CD4-positive, alpha-beta T cell treated with Interleukin-1 beta for 1 hour (primary cell): ENCODE data around the gene ZC3H4.
A peak's percentile ranks its signal among the peaks of the same experiment; 100 is the strongest.
"Not testable (repeated sequence)": the region's sequence is repeated elsewhere in the genome, so short reads cannot be mapped to it uniquely, and the experiment has no call there.

Experiments
- DNase-seq, 2 donors: peaks; one replicate each; pipeline ENCODE4 v3.0.0-alpha.2; 2020 to 2022

The ZC3H4 gene

DNA sequence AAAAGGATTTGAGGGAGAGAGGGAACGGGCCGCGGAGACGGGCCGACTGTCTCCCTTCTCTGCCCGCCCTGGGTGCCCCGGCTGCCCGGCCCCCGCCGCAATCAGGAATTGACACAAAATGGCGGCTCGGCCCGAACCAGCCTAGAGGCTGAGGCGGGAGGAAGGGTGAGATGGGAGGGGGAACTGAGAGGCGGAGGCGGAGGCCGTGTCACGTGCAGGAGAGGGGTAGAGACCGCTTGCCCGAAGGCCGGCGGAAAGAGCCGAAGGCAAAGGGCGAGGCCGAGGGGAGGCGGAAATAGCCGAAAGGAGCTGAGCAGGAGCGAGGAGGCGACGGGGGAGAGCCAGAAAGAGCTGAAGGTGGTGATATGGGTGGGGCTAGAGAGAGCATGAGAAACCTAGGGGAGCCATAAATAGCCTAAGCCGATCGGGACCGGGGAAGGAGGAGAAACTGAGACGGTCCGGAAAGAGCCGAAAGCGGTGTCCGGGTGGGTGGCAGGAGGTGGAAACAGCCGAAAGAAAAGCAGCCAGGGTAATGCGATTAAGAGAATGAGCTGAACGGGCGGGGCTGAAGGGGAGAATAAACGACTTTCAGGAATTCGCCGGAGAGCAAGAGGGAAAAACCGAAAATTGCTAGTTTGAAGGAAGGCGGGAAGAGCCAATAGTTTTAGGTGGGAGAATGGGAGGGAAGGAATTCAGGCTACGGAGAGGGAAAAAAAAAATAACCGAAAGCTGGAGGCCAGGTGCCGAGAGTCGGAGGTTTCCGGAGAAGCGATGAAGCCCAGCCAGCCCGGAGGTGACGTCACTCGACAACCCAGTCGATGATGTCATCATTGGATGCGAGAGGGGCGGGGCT, at the start of gene ZC3H4:
Gene ZC3H4 (minus strand): TSS at position 780 of the 853 bp plus-strand sequence. CDS start 1,192 bp downstream, outside the sequence.
- peak; percentile 100 for DNase-seq

DNA sequence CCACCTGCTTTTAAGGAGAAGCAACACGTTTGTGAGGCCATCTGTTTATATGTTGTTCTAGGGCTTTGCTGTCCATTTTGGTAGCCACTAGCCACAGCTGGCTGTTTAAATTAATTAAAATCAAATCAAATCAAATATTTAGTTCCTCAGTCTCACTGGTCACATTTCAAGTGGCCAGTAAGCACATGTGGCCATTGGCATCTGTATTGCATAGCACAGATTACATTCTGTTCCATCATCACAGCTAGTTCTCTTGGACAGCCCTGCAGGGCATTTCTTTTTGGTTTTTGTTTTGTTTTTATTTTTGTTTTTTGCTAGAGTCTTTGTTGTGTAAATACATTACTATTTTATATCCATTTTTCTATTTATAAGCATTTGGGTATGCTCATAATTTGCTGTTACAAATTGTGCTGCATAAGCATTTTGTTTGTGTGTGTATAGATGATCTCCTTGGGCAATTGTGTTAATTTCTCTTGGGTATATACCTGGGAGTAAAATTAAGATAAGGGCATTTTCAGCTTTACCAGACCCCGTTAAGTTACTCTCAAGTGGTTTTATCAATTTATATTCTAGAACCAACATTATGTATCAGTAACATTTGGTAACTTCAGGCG, 48.4 kb upstream of the ZC3H4 start:
- no peak for DNase-seq

DNA sequence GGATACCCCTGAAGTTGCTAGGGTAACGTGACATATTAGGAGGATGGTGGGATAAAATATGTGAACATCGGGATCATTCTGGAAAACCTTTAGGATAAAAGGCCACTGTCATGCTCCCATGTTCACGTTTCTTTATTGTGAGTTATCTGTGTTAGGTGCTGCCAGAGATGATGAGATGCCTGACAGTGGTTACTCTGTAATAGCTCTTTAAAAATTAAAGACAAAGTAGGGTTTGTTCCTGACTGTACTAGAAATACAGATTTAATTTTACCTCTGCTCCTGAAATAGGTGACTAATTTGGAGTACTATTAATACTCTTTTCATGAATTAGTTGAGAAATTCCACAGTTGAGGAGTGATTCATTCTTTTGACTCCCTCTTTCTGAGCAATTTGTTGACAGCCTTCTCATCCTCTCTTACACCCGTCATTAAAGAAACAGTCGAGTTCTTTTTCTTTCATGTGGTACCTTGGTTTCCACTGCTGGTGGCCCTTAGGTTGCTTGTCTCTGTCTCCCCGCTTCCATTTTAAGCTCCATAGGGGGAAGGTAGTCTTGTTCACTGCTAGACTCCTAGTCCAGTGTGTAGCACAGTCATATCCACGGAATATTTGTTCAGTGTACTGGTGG, 45.4 kb upstream of the ZC3H4 start:
- DNase-seq, result peak; percentile 24 to 60

DNA sequence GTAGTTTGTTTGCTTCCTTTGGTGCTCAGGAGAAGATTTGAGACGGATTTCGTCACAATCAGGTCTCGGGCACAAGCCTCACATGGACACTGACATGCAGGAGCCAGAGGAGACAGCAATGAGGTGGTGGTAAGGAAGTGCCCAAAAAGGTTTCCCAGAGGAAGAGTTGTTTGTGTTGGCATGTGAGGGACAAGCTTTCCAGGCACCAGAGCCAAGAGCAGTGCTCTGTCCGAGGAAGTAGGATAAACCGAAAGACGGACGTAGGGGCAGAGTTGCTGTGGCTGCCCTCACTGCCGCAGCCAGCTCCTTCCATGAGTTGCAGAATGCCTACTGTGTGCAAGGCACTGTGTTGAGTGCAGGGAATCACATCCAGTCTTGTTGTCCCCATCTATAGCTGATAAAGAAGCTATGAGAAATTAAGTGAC, 44.8 kb upstream of the ZC3H4 start:
- DNase-seq, result no peak

DNA sequence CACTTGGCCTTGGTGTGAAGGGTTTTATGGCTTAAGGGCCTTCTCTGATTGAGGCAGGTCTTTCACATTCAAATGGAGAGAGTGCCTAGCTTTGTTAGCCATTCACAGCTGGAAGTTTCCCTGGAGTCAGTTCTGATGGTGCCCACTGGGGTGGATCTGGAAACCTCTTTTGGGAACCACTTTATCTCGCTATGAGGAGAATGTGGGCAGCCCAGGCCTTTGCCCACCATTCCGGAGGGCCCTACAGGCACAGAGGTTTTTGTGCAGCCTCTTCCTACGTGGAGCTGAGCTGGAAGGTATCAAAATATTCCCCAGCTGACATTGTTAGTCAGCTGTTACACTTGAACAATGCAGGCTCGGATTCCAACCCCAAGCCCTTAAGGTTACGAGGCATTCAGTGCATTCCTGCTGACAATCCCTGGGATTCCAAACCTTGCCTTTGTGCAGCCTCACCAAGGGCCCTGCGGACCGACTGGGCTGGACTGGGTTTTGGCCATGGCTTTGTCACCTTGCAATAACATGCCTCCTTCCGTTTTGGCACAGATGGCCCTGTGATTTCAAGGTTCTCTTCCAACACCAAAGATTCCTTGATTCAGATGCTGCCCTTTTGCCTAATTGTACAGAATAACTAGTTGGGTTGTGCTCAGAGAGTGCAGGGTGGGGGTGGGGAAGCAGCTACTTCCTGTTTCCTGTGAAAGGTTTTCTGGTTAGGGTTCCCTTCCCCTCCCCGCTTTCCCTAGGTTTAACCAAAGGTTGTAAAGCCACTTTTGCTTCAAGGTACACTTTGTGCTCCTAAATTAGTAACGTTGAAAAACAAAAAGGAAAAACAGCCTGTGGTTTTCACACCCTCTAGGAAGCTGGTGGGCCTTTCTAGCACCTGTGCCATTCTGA, 44.1 kb upstream of the ZC3H4 start:
- DNase-seq, result peak; percentile 17 to 49

DNA sequence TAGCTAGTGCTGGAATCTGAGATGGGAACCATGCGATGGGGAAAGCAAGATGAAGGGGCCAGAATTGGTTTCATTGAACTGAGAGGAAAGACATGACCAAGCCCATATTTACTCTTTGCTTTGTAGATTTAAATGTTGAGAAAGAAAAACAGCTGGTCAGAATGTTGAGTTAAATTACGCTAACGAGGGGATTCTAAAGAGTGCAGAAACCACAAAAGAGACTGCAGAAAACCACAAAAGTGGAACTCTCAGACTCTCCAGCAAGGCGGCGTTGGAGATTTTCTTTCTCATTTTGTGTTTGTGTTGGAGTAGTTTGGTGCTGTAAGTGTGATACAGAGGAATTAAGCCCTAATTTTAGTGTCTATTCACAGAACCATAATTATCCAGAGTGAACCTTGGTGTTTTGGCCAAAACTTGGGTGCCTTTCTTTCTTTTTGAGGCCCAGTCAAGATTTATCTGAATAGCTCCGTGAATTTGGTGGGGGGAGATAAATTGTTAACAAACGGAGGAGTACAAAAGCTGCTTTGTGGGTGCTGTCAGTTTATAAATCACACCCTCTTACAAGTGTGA, 43.4 kb upstream of the ZC3H4 start:
- peak in 1 of 2 donors; percentile 42 for DNase-seq

DNA sequence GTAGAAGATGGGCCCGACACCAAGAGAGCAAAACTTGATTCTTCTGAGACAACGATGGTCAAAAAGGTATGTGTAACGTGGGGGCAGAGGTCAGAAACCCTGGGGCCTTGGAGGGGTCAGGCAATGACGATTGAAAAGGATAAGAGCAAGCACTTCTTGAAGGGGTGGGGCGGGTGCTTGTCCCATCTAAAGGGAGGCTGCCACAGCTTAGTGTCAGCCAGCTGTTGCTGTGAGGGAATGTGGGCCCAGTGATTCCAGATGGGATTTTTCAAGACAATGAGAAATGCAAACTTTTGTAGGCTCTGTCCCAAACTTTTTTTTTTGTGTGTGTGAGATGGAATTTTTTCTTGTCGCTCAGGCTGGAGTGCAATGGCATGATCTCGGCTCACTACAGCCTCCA, 41.6 kb upstream of the ZC3H4 start:
- DNase-seq, result no peak

DNA sequence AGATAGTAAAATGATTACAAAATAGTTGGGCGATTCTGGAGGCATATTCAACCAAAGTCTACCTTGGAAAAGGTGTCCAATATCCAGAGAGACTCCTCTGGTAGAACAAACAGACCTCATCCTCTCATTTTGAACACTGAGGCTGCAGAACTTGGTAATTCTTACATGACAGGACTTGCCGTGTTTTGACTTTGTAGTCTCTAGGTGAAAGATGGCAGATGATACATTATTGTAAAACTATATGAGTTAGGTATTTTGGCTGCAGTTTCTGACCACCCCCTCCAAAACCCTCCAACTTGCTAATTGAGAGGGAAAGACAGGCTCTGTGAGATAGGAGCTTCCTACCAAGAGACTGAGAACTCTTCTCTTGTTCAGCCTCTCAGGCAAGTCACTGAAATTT, 39.7 kb upstream of the ZC3H4 start:
- DNase-seq, result no peak

DNA sequence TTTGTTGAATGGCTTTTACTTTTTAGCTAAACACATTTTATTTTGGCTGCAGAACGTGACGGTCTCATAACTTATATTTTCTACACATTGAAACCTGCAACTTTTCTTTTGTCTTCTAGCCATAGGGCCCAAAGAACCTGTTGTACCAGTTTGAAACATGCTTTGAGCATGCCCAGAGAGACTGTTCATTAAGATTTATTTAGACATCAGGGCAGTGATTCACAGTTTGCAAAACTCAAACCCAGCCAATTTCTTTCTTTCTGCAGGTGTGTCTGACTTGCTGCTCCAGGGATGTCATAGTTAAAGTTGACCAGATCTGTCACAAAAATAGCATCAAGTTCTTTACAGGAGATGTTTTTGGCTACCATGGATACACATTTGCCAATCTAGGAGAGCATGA, 39.1 kb upstream of the ZC3H4 start:
- DNase-seq, result no peak

DNA sequence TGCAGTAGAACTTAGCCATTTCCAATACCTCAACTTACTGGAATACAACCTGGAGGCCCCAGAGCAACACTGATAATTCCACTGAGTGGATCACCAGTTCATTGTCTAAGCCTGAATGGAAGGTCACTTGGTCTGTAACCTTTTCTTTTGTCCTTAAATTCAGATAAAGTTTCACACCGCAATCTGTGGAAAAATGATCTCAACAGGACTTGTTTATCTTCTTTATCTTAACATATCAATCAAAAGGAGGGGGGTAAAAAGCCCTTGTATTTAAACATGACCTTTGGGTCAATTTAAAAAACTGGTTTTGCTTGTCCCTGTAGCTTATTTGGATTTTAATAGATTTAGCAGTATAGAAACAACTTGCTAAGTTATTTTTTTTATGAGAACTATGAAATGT, 38.6 kb upstream of the ZC3H4 start:
- no peak for DNase-seq

DNA sequence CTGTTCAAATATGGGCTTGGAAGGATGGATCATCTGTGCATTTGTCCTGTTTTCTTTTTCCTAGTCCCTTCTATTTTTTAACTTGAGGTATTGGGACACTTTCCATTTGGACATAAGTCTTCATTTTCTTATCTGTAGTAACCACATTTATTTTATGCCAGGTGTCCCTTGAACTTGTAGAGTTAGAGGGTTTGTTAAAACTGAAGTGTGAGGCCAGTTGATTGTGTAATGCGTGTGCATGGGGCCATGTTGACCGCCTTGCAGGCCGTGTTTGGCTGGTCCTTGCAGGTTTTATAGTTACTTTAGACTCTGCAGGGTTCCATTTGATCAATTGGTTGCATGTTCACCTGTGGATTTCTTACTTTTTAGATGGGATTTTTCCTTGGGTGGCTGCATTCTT, 38.1 kb upstream of the ZC3H4 start:
- no peak for DNase-seq

DNA sequence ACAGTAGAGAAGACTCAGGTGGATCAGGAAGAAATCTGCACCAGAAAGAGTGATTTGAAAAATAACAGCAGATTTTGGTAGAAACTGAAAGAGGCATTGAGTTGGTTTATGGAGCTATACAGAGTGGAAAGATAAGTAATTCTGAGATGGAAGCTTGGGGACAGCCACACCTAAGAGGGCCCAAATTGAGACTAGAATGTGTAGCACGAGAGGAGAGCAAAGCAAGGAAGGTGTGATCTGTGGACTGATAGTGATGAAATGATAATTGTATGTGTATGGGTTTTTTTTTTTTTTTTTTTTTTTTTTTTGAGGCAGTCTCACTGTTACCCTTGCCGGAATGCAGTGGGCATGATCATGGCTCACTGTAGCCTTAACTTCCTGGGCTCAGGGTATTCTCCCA, 33.3 kb upstream of the ZC3H4 start:
- DNase-seq, result no peak

DNA sequence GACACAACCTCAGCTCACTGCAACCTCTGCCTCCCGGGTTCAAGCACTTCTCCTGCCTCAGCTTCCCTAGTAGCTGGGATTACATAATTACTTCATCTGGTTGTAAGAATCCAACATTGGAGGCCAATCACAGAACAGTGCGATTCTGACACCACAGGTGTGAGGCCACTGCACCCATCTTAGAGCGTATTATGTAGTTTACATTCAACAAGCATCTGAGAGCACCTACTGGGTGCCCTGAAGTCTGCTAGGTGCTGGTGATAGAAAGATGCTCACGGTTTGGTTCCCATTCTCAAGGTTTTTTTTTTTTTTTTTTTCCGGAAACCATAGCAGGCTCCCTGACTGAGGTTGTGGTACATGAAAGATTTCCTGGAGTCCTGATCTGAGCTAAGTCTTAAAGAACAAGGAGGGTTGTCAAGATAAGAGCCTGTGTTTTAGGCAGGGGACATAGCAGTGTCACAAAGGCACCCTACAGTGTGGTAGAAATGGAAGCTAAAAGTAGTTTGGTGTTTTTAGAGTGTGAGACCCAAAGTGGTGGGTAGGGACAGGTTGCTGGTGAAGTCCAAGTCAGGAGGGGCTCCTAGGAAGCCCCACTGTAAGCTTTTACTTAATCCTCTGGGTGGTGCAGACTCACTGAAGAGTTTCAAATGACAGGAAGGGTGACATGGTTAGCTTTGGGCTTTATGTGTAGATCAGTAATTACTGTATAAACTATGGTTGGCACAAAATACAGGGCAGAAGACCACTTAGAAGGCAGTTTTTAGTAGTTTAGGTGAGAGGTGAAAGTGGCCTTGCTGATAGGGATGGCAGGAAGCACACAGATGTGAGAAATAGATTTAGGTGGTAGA, 32.3 kb upstream of the ZC3H4 start:
- peak; percentile 3 to 56 for DNase-seq

DNA sequence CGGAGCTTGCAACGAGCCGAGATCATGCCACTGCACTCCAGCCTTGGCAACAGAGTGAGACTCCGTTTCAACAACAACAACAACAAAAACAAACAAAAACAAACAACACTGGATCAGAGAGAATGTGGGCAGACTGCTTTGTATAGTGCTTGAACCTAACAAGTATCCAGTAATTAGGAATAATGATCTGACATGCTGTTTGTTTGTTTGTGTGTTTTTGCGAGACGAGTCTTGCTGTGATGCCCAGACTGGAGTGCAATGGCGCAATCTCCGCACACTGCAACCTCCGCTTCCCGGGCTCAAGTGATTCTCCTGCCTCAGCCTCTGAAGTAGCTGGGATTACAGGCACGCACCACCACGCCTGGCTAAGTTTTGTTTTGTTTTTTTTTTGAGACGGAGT, 31.1 kb upstream of the ZC3H4 start:
- no peak for DNase-seq

DNA sequence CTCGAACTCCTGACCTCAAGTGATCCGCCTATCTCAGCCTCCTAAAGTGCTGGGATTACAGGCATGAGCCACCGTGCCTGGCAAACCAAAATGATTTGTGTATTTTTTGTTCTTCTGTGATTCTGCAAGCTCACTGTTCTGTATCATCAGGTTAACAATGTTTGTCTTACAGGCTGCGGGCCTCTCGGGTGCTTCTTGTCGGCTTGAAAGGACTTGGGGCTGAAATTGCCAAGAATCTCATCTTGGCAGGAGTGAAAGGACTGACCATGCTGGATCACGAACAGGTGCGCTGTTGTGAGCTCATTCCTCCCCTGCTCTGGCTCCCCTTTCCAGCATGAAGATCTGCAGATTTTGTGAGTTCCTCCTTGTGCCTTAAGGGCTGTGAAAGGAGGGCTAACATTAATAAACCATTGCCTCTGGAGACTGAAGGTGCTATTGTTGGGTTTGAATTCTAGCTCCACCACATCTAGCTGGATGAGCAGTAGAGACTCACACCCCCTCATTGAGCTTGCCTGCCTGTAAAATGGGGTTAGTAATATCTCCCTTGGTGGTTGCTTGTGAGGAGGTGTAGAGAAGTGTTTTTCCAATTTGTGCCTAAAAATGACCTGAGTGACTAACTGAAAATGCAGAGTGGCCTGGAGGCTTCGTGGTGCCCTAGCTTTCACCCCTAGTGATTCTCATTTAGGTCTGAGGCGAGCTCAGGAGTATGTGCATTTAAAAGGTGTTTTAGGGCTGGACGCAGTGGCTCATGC, 29.9 kb upstream of the ZC3H4 start:
- no peak for DNase-seq

DNA sequence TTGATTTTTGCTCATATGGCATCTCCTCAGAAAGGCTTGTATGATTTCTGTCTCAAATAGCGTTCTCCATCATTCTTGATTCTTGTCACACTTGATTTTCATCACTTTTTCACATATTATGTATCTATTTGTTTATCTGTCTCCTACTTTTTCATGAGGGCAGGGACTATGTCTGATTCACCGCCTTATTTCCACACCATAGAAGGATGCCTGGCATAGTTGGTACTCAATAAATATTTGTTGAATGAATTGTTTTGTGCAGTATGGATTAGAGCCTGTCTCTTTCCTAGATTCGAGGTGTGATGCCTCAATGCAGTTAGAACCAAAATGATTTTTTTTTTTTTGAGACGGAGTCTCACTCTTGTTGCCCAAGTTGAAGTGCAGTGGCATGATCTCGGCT, 29.2 kb upstream of the ZC3H4 start:
- DNase-seq, result no peak

DNA sequence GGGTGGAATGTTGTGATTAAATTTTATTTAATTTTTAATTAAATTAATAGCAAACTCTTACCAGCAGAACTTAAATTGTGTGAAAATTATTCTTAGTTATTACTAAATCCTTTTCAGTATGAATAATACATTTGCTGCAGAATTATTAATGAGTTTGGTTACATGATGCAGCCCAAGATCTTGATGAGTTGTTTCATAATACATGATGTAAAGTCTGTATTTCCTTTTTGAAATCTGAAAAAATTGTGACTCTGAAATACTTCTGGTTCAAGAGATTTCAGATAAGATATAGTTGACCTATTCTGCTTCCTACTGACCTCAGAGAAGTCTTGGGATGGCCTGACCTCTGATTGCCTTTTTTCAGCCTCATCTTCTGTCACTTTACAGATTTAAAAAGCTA, 28.1 kb upstream of the ZC3H4 start:
- DNase-seq, result no peak

DNA sequence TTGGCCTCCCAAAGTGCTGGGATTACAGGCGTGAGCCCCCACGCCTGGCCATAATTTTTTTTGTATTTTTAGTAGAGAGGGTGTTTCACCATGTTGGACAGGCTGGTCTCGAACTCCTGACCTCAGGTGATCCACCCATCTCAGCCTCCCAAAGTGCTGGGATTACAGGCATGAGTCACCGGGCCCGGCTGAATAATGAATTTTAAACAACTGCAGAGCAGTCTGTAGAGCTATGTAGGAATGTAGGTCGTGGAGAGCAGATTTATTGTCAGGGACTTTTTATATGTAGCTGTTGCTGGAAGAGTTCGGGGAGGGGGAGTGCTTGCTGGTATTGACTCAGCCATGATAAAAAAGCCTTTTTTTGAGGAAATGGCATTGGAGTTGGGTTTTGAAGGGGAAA, 27.7 kb upstream of the ZC3H4 start:
- not testable (repeated sequence) for DNase-seq

DNA sequence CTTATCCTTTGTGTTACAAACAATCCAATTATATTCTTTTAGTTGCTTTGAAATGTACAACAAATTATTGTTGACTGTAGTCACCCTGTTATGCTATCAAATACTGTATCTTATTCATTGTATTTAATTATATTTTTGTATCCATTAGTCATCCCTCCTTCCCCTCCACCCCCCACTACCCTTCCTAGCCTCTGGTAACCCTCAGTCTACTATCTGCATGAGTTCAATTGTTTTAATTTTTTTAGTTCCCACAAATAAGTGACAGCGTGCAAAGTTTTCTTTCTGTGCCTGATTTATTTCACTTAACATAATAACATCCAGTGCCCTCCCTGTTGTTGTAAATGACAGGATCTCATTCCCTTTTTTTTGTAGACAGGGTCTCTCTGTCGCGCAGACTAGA, 21.6 kb upstream of the ZC3H4 start:
- DNase-seq, result no peak

DNA sequence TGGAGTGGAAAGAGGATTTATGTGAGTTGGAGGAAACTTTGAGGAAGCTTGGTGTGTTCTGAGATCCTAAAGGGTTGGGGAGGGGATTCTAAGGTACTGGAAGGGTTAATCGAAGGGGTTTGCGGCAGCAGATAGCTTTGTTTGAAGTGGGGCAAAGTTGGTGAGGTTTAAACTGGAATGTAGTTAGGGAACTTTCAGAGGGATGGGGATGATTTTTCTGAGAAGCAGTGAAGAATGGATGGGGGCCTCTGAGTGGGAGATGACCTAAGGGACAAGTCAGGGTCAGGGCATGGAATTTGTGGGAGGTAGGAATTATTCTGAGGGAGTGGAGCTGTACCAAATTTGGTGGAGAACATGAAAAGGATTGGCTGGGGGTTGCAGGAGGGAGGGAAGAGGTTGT, 21.0 kb upstream of the ZC3H4 start:
- DNase-seq, result no peak

DNA sequence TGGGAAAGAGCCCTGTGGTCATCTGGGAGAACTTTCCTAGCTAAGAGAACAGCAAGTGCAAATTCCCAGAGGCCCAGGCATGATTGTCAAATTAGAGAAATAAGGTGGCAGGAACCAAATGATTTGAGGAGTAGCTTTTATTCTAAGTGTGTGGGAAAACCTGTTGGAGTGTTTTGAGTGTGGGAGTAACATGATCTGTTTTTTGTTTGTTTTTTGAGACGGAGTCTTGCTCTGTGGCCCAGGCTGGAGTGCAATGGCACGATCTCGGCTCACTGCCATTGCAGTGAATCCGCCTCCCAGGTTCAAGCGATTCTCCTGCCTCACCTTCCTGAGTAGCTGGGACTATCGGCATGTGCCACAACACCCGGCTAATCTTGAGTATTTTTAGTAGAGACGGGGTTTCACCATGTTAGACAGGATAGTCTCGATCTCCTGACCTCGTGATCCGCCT, 19.5 kb upstream of the ZC3H4 start:
- no peak for DNase-seq
